Right atrium auricular region (tissue), 2 donors: Measurements from ENCODE around the gene MPPED1. TPM values are rescaled to one million over a fixed set of nuclear protein-coding genes. Genes with fewer than 3 reads are reported as not detected.

Source experiments
- DNase-seq: peaks from one replicate; pipeline ENCODE4 v3.0.0-alpha.2; 2019; ENCODE audit warnings: low spot score
- H3K27ac ChIP-seq, 2 donors: fragments of 200-600 bp; sonication (generic); 1 replicate in 1 of 2; 2 replicates in 1 of 2; pipeline ENCODE4 v1.5.1; 2016 to 2019
- H3K27me3 ChIP-seq, 2 donors: fragments of 200-600 bp; sonication (generic); one replicate each; pipeline versions ENCODE4 v1.5.1 to v1.6.0; 2017 to 2019
- H3K36me3 ChIP-seq: fragments of 200-600 bp; sonication (generic); one replicate; pipeline ENCODE4 v1.5.1; 2016
- H3K4me1 ChIP-seq, 2 donors: fragments of 200-600 bp; sonication (generic); one replicate each; pipeline versions ENCODE4 v1.5.1 to v1.6.0; 2017 to 2019
- H3K4me3 ChIP-seq, 2 donors: fragments of 200-600 bp; sonication (generic); 1 replicate in 1 of 2; 2 replicates in 1 of 2; pipeline ENCODE4 v1.5.1; 2017 to 2019; ENCODE audit warnings: mild to moderate bottlenecking in 1 of 2, moderate library complexity in 1 of 2
- H3K9me3 ChIP-seq, 2 donors: fragments of 200-600 bp; sonication (generic); one replicate each; pipeline ENCODE4 v1.5.1; 2019
- total RNA-seq, 2 donors: library from RNA; depleted of rRNA; stranded (reverse); fragments of >200 nt; gene quantifications; one replicate each; pipeline ENCODE4 v1.1.0, GENCODE V29; 2016
- TF ChIP-seq, protein P1 (sequence below), 2 donors: fragments of 200-600 bp; sonication (generic); IDR thresholded peaks; one replicate each; pipeline ENCODE4 v1.5.1; 2019; ENCODE audit warnings: antibody characterized with exemption in 2 of 2

MPPED1 gene
- total RNA-seq, 2 donors from 2014 or later = not detected

DNA sequence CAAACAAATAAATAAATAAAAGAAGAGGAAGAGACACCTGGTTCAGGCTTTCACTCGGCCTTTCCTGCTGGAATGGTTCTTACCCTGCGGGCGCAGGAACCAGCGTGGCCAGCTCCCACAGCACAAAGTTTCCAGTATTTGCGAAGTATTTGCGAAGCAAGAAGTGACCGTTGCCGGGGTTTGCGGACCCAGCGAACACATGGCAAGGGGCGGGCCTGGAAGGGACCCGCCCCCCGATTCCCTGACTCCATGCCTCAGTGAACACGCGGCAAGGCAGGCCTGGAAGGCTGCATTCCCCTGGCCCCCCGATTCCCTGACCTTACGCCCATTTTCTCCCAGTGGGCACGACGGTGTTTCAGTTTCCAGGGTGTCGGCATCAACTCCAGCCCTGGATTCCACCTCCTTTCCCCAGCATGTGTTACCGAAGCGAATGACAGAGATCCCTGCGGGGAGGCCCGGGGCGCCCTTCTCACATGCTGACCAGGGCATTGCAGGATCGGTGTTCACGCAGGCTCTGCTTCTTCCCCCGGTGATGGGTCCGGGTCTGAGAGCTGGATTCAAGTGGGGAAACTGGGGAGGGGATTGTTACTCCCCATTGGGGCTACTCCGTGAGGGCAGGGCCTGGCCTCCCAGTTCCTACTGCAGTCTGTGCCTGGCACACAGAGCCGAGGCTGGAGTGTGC, 102.8 kb downstream of the MPPED1 start:
- no peaks in the 10 kb centered on the region for H3K4me1 ChIP-seq
- H3K9me3 ChIP-seq = no peaks in the 10 kb centered on the region
- H3K27me3 ChIP-seq = no peaks in the 10 kb centered on the region
- TF ChIP-seq, protein P1, sequence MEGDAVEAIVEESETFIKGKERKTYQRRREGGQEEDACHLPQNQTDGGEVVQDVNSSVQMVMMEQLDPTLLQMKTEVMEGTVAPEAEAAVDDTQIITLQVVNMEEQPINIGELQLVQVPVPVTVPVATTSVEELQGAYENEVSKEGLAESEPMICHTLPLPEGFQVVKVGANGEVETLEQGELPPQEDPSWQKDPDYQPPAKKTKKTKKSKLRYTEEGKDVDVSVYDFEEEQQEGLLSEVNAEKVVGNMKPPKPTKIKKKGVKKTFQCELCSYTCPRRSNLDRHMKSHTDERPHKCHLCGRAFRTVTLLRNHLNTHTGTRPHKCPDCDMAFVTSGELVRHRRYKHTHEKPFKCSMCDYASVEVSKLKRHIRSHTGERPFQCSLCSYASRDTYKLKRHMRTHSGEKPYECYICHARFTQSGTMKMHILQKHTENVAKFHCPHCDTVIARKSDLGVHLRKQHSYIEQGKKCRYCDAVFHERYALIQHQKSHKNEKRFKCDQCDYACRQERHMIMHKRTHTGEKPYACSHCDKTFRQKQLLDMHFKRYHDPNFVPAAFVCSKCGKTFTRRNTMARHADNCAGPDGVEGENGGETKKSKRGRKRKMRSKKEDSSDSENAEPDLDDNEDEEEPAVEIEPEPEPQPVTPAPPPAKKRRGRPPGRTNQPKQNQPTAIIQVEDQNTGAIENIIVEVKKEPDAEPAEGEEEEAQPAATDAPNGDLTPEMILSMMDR (IDR thresholded peaks at IDR 0.05) = no peak
- no peaks in the 10 kb centered on the region for H3K36me3 ChIP-seq
- no peak overlapping the region for H3K4me3 ChIP-seq
- H3K27ac ChIP-seq = no peak overlapping the region
- no peak for DNase-seq

GRCh38 chr22:43515411-43515810, 103.6 kb downstream of the MPPED1 start:
- Histone ChIP-seq H3K9me3 (no peaks in the 10 kb centered on the region), H3K27me3 (no peaks in the 10 kb centered on the region), H3K36me3 (no peaks in the 10 kb centered on the region), H3K4me3 (no peak overlapping the region), H3K4me1 (no peaks in the 10 kb centered on the region), H3K27ac (no peak overlapping the region)
- no peak for DNase-seq
- TF ChIP-seq, protein P1 (IDR thresholded peaks at IDR 0.05) = no peak

- DNase-seq = no peak
- H3K27ac ChIP-seq = no peak overlapping the region
- H3K36me3 ChIP-seq = no peaks in the 10 kb centered on the region
- H3K4me1 ChIP-seq = no peaks in the 10 kb centered on the region
- TF ChIP-seq, protein P1 (IDR thresholded peaks at IDR 0.05) = no peak
- H3K4me3 ChIP-seq = no peak overlapping the region
- no peaks in the 10 kb centered on the region for H3K9me3 ChIP-seq
- H3K27me3 ChIP-seq = no peaks in the 10 kb centered on the region
Observed at GRCh38 chr22:43515902-43516301, 104.1 kb downstream of the MPPED1 start.

- TF ChIP-seq, protein P1 (IDR thresholded peaks at IDR 0.05) = no peak
- DNase-seq = no peak
- no peaks in the 10 kb centered on the region for H3K4me1 ChIP-seq
- no peaks in the 10 kb centered on the region for H3K9me3 ChIP-seq
- no peak overlapping the region for H3K27ac ChIP-seq
- H3K36me3 ChIP-seq = no peaks in the 10 kb centered on the region
- H3K4me3 ChIP-seq = no peak overlapping the region
- H3K27me3 ChIP-seq = no peaks in the 10 kb centered on the region
Observed at GRCh38 chr22:43516386-43516785, 104.6 kb downstream of the MPPED1 start.

DNA sequence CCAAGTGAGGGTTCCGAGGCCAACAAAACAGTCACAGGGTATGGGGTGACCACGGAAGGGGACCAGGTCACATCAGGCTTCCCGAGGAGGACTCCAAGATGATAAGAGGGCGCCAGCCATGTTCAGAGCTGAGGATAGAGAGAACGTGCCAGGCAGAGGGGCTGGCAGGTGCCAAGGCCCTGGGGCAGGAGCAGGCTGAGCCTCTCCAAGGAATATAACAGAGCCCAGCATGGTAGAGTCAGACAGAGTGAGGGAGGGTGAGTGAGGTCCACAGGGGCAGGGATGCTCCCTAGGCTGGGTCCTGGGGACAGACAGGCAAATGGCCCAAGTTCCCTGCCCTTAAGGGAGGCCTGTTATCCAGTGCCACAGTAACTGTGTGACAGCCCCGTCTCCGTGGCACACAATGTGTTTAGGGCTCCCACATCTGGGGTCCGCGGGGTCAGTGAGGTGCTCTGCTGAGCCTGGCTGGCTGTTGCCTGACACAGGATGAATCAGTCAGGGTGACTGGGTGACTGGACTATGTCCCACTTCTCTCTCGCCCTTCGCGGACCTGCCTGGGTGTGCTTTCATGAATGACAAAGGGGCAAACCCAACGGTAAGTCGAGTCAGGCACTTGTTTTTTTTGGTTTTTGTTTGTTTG, 105.3 kb downstream of the MPPED1 start:
- Histone ChIP-seq H3K4me3 (no peak overlapping the region), H3K4me1 (no peaks in the 10 kb centered on the region), H3K27ac (no peak overlapping the region), H3K27me3 (no peaks in the 10 kb centered on the region), H3K36me3 (no peaks in the 10 kb centered on the region), H3K9me3 (no peaks in the 10 kb centered on the region)
- TF ChIP-seq, protein P1 (IDR thresholded peaks at IDR 0.05) = no peak
- DNase-seq = no peak
